GM12875 (cell line): ENCODE measurements around the gene LCN10.

Experiments
- H3K4me3 ChIP-seq: one replicate; pipeline ENCODE4 v1.5.1; 2011; ENCODE audit warnings: low read depth, low read length, control low read depth
- TF ChIP-seq, protein P1 (sequence below): IDR thresholded peaks from 2 replicates; pipeline ENCODE4 v1.5.1; 2011; ENCODE audit warnings: low read depth, mild to moderate bottlenecking, control low read depth, inconsistent platforms, low read length, moderate library complexity, borderline replicate concordance; ENCODE audit not compliant: insufficient read depth

Gene LCN10

DNA sequence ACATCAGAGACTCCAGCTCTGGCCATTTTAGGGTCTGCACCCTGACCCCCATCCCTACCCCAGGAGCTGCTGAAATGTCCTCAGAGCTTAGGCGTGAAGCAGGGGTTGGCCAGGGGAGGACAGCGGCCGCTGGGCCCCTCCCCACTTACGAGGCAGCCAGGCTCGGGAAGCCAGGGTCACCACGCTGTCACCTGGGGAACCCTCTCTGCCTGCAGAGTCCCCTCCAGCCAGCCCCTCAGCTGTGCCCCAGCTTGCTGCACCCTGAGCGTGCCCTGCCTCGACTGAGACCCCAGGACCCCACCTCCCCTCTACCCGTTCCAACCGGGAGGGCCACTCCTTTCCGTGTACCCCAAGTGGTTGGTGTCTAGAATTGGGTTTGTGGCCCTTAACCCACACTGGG is 2.7 kb downstream of the LCN10 start:
- H3K4me3 ChIP-seq, result no peak overlapping the region
- TF ChIP-seq, protein P1, sequence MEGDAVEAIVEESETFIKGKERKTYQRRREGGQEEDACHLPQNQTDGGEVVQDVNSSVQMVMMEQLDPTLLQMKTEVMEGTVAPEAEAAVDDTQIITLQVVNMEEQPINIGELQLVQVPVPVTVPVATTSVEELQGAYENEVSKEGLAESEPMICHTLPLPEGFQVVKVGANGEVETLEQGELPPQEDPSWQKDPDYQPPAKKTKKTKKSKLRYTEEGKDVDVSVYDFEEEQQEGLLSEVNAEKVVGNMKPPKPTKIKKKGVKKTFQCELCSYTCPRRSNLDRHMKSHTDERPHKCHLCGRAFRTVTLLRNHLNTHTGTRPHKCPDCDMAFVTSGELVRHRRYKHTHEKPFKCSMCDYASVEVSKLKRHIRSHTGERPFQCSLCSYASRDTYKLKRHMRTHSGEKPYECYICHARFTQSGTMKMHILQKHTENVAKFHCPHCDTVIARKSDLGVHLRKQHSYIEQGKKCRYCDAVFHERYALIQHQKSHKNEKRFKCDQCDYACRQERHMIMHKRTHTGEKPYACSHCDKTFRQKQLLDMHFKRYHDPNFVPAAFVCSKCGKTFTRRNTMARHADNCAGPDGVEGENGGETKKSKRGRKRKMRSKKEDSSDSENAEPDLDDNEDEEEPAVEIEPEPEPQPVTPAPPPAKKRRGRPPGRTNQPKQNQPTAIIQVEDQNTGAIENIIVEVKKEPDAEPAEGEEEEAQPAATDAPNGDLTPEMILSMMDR, result no peak

DNA sequence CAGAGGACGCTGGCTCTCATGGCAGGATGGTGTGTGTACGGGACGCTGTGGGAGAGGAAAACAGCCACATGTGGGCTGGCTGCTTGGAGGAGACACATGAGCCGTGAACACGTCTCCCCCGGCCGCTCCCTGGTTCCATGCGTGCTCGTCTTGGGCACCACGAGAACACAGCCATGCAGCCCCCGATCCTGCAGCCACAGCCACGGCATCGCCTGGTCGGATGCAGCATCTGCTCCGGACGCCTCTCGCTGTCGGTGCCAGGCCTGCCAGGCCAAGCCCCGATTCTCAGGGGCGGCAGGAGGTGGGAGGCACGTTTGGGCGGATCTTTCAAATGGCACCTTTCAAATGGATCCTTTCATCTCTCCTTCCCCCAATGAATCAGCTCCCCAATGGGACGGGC is 3.2 kb downstream of the LCN10 start:
- TF ChIP-seq, protein P1, result no peak
- H3K4me3 ChIP-seq, result no peak overlapping the region

DNA sequence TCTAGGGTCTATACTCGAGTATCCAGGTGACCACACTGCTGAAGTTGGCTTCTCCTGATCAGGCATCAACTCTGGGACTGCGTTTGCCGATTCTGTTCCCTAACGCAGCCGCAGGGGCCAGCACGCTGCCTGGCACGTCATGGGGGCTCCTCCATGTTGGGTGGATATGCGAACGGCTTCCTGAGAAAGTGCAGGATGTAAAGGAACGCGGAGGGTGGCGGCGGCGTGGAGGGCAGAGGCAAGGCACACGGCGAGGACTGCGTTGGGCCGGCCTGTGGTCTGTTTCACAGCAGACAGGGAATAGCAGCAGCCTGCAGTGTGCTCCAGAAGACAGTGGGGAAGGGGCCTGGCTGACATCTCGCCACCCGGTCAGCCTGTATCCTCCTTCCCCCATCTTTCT is 3.8 kb downstream of the LCN10 start:
- H3K4me3 ChIP-seq, result no peak overlapping the region
- TF ChIP-seq, protein P1, result no peak

DNA sequence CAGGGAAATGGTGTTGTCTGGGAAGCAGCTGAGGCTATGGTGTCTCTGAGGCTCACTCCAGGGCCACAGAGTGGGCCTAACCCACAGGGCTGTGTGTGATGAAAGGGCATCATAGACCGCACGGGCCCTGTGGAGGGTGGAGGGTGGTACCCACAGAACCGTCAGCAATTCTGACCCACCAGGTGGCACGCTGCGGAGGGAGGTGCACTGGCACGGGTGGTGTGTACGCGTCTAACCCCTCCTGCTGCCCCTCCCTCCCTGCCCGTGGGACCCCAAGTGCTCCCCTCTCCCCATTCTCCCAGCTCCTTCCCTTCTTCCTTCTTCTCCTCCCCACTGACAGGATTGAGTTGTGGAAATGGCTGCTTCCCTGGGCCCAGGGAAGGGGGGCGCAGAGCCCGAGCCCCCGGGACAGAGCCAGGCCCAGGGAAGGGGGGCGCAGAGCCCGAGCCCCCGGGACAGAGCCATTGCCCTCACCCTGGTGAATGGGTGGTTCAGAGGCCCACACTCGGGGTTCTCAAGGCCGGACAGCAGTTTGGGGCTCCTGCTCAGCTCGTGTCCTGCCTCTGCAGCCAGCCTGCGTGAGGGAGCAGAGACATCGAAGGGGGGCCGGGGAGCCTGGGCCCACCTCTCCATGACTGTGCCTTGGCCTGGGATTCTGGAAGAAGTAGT is 6.8 kb downstream of the LCN10 start:
- no peak overlapping the region for H3K4me3 ChIP-seq
- TF ChIP-seq, protein P1, result no peak

DNA sequence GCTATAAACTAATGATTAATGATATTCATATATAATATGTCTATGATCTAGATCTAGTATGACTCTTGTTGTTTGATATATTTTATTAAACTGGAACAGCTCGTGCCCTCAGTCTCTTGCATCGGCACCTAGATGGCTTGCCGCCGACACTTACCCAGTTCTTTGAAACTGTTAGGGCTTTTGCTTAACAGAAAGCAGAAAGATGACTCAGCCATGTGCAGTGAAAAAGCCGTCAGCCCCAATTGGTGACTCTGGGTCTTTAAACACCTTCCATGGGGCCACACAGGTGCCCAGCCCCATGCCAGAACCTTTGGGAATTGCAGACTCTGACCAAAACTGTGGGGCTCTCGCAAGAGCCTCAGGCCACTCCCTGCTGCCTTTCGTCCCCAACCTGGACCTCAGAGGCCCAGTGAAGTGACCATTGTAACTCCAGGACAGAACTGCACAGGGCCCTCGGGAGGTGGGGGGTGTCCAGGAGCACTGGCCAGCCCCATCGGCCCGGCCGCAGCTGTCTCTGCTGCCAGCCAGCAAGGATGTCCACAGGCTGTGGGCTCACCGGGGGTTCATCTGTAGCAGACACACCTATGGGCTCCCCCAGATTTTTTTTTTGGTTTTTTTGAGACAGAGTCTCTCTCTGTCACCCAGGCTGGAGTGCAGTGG is 7.8 kb downstream of the LCN10 start:
- TF ChIP-seq, protein P1, result no peak
- no peak overlapping the region for H3K4me3 ChIP-seq

DNA sequence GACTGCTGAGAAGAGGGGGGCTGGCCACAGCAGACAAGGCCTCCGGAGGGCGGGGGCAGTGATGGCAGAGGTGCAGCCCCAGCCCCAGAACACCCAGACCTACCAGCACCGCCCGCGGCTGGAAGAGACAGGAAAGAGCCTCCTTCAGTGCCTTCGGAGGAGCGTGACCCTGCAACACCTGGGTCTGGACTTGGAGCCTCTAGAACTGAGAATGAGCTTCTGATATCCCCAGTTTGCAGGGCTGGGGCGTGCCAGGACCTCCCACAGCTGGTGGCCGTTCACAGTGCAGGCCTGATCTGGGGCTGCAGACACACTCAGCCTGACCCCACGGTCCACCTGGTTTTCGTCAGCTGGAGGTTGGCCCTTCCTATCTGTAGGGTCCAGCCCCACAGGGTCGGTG is 9.1 kb downstream of the LCN10 start:
- TF ChIP-seq, protein P1, result no peak

More for the DNA sequence above, 9.1 kb downstream of the LCN10 start:
- no peak overlapping the region for H3K4me3 ChIP-seq
